Stimulated activated CD8-positive, alpha-beta memory T cell treated with anti-CD3 and anti-CD28 coated beads, Interleukin-12 subunit alpha, Interleukin-12 subunit beta, amount 100 ng/mL, for 4 hours (primary cell): Measurements from ENCODE around the gene TEPSIN.
A peak's percentile ranks its signal among the peaks of the same experiment; 100 is the strongest.

Experiments used
- DNase-seq: peaks from one replicate; pipeline ENCODE4 v3.0.0-alpha.2; 2020; ENCODE audit warnings: low read depth

Gene TEPSIN

GRCh38 chr17:81270279-81270678, 31.4 kb upstream of the TEPSIN start:
- DNase-seq: no peak

GRCh38 chr17:81267390-81268067, 28.7 kb upstream of the TEPSIN start:
- DNase-seq: no peak

GRCh38 chr17:81265576-81265975, 26.7 kb upstream of the TEPSIN start:
- DNase-seq: no peak

DNA sequence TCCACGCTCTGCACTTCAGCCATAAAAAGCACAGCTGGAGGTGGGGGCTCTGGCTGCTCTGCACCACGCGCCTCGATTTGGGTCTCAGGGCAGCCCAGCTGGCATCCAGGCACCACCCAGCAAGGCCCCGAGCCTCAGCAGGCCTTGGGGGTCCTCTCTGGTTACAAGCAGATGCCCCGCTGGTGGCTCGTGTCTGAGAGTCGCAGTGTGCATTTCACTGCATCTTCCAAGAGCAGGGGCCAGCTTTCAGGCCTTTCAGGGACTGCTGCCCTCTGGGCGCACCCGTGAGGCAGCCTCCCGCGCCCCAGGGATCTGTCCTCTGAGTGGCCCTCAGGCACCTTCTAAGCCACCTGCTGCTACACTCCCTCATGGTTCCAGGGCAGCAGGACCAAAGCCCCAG, 25.8 kb upstream of the TEPSIN start:
- DNase-seq: no peak

GRCh38 chr17:81263371-81264181, 24.7 kb upstream of the TEPSIN start:
- no peak for DNase-seq

DNA sequence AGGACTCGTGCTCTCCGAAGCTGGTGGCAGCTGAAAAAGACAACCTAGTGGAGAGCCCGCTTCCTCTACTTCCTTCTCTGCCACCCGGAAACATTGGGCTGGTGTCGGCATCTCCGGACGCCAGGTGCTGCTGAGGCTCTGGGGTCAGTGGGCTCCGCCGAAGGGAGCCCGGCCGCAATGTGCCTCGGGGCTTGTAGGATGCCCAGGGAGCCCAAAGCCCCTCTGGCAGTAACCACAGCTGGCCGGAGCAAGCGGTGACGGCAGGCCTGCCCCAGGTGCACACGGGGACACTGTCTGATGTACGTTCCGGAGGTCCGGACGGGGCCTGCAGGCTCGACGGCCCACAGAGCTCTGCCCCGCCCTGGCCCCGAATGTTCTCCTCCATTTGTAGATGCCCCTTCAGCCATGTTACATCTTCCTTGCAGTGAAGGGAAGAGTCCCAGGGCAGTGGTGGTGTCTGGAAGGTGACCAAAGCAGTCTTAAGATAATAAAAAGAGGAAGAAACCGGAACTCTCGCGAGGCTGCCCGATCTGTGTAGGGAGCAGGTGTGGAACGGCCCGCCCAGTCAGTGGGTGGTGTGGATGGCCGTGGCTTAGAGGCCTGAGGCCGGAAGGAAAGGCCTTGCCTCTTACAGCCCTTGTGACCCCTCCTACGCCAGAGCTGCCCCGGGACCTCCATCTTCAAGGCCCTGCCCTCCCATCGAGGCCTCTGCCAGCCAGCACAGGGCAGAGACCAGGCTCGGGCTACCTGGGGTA, 22.9 kb upstream of the TEPSIN start:
- no peak for DNase-seq

DNA sequence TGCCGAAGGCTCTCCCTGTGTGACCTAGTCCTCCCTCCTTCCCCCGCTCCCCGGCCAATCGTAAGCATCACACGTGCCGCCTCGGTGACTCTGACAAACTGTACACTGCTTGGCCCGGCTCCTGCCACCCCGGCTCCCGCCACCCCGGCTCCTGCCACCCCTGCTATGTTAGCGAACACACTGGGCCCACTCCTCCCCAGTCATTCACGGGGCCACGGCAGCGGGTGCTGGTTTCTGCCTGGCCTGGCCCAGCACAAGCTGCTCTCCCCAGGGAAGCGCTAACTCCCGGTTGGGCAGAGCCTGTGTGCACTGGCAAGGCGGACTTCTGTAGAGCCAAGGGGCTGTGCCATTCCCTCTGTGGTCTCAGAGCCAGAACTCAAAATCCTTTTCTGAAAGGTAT, 22.2 kb upstream of the TEPSIN start:
- DNase-seq: no peak

- no peak for DNase-seq
Observed at GRCh38 chr17:81260641-81261040, 21.8 kb upstream of the TEPSIN start.

DNA sequence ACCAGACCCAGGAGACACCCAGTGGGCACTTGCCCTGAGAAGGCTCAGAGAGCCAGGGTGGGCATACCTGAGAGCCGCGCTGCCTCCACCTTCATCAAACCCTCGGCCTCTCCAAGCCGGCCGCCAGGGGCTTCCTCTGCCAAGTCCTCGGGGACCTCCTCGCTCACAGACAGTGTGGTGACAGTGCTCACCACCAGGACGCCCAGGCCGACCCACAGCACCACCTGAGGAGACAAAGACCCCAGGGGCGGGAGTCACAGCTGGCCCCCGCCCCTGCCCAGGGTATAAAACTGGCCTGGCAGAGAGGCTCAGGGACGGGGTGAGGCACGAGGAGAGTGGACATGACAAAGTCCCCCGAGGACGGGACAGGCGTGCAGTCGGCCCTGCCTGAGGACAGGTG, 21.3 kb upstream of the TEPSIN start:
- no peak for DNase-seq

DNA sequence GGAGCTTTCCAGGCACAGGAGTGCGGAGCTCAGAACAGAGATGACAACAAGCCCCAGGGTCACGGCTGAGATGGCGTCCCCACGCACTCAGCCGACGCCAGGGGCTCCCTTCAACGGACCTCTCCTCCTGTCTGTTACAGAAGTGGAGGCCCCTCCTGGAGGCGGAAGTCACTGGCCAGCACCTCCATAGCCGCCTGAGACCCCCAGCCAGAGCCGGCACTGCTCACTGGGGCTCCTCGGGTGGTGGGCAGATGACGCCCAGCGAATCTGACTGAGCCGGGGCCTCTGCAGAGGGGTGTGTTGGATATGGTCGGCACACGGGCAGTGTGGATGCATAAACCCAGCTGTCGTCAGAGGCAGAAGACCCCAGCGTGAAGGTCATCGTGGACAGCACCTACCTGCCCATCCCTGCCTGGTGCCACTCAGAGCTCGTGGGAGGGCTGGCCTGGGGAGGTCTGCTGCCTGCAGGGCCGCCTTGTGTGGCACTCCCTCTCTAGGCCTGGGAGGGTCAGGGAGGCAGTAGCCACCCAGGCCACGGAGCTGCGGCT, 20.3 kb upstream of the TEPSIN start:
- DNase-seq: no peak

DNA sequence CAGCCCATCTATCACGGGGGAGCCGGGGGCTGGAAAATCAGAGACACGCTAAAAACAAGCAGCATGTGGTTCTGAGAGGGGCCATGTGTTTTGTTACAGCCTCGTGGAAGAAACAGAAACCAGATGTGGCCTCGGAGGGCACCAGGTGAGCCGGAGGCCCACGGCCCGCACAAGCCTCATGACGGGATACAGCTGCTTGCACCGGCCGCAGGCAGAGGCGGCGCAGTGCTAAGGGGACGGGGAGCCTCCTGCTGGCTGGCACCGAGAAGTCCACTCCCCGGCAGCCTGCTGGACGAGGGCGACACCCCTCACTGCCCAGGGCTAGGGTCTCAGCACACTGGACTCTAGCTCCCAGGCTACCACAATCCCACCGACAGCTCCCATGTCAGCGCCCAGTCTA, 19.4 kb upstream of the TEPSIN start:
- DNase-seq: no peak

DNA sequence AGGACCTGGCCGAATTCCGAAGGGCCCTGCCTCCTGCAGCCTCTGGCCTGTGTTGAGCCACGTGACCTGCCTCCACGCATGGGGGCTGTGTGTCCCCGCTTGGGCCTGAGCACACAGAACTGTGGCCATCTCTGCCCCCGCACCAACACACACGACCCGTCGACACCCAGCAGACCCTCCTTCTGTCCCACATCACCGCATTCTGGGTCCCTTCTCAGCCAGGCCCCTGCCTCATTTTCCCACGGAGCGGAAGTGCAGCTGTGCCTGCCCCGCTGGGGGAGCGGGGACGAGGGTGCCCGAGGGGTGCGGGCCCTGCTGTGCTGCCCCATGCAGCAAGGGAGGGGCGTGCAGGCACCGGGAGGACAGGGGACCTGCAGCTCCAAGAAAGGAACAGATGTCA, 18.7 kb upstream of the TEPSIN start:
- DNase-seq: no peak

GRCh38 chr17:81256616-81257015, 17.8 kb upstream of the TEPSIN start:
- no peak for DNase-seq

GRCh38 chr17:81254955-81255717, 16.3 kb upstream of the TEPSIN start:
- no peak for DNase-seq

DNA sequence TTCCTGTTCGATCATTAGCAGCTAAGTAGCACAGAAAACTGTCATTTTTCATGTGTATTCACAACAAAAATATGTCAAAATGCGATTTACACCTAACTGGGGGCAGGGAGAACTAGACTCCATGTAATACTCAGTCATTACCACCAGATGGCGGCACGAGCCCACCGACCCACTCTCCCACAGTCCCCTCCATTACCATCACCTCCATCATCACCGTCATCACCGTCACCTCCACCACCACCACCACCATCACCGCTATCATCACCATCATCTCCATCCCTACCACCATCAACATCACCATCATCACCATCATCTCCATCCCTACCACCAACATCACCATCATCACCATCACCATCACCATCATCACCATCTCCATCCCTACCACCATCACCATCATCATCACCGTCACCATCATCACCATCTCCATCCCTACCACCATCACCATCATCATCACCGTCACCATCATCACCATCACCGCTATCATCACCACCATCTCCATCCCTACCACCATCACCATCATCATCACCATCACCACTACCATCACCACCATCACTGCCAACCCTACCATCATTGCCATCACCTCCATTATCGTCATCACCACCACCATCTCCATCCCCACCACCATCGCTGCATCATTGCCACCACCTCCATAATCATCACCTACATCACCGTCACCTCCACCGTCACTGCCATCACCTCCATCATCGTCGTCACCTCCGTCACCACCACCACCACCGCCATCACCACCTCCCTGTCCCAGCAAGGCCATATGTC, 14.7 kb upstream of the TEPSIN start:
- peak; percentile 20 for DNase-seq

GRCh38 chr17:81252987-81253329, 14.1 kb upstream of the TEPSIN start:
- no peak for DNase-seq

DNA sequence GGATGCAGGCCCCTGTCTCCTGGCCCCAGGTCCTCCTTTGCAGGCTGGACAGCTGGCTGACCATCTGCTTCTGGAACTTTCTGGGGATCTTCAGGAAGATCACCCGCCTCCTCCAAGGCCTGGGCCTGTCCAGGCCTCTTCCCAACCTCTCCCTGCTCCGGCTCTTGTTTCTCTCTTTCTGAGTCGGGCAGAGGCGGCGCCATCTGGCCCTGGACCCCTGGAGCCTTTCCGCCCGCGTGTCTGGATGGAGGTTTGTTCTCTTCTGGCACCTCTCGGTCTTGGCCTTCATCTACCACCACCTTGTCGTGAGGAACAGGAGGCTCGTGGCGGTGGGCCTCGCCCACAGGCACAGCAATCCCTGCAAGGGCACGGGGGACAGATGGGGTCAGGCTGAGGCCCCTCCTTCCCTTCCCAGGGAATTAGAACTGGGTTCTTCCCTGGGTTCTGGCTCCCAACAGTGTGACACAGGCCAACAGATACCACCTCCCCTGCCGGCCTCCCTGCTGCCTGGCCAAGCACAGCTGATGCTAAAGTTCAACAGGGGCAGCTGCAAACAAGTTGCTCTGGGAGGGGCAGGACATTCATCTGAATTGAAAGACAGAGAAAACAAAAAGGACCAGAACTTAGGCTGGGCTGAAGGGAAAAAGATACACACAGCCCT, 13.6 kb upstream of the TEPSIN start:
- no peak for DNase-seq

DNA sequence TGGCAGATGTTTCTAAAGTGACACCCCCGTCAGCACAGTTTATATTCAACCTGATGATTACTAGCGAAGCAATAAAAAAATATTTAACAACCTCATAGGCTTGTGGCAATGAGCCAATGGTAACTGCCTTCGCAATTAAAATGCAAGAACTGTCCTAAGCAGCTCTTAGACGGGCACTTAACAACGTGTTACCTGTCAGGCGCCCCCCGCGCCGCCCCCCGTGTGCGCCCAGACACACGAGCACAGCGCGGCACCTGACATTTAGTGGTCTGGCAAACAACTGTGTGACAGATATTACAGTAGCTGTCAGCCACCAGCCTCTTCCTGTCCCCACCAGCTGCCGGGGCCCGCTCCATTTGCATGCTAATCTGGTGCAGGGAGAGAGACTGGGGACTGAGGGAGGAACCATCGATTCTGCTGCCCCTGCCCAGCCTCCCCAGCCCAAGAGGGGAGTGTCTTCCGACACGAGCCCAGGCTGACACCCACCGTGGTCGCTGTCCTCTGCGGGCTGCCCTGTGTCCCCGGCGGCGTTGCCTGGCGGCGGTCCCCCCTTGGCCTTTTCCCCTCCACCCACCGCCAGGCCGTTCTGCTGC, 12.9 kb upstream of the TEPSIN start:
- no peak for DNase-seq

GRCh38 chr17:81251094-81251708, 12.3 kb upstream of the TEPSIN start:
- DNase-seq: no peak
